Testis (tissue), 2 donors: ENCODE results near the gene KIF6.

Experiments
- CTCF ChIP-seq, 3 experiments: fragments of 450-650 bp in 2 of 3; fragments of 200-600 bp in 1 of 3; sonication (generic) in 1 of 3; IDR thresholded peaks; one replicate each; pipeline ENCODE4 v1.5.1; 2016 to 2019; ENCODE audit warnings: antibody characterized with exemption in 3 of 3, mild to moderate bottlenecking in 2 of 3, moderate library complexity in 1 of 3
- POLR2A ChIP-seq: fragments of 450-650 bp; IDR thresholded peaks from one replicate; pipeline ENCODE4 v1.6.1; 2017; ENCODE audit warnings: antibody characterized with exemption, mild to moderate bottlenecking, moderate library complexity

GRCh38 chr6:39576556-39577303 lies 148.5 kb downstream of the KIF6 start:
- TF ChIP-seq CTCF (IDR thresholded peaks at IDR 0.05) (no peak), POLR2A (no peak)
